Tibial nerve (tissue), 4 donors: Measurements from ENCODE around the gene CCDC88A.

Source experiments
- CTCF ChIP-seq, 5 experiments: fragments of 200-600 bp in 3 of 5; fragments of 450-650 bp in 2 of 5; sonication (generic) in 3 of 5; IDR thresholded peaks; one replicate each; pipeline ENCODE4 v1.5.1; 2016 to 2019; ENCODE audit warnings: antibody characterized with exemption in 5 of 5, mild to moderate bottlenecking in 3 of 5, moderate library complexity in 2 of 5
- EP300 ChIP-seq, 2 donors: sonication (generic); formaldehyde crosslinking; IDR thresholded peaks; one replicate each; pipeline ENCODE4 v1.6.1; 2017; ENCODE audit warnings: antibody characterized with exemption in 2 of 2, mild to moderate bottlenecking in 1 of 2
- POLR2A ChIP-seq, 2 donors: fragments of 450-650 bp; IDR thresholded peaks; one replicate each; pipeline ENCODE4 v1.6.1; 2017; ENCODE audit warnings: antibody characterized with exemption in 2 of 2, mild to moderate bottlenecking in 2 of 2, moderate library complexity in 2 of 2

- TF ChIP-seq EP300 (IDR thresholded peaks at IDR 0.05) (no peak), POLR2A (IDR thresholded peaks at IDR 0.05) (no peak), CTCF (IDR thresholded peaks at IDR 0.05) (no peak)
These were observed 56.0 kb downstream of the CCDC88A start for GRCh38 chr2:55363636-55364035.
